Chondrocyte (in vitro differentiated cells): ENCODE results near the gene TESPA1. TPM values are rescaled to one million over a fixed set of nuclear protein-coding genes. Genes with fewer than 3 reads are reported as not detected.

Source experiments
- DNase-seq: peaks from one replicate; pipeline ENCODE4 v3.0.0; 2021; ENCODE audit warnings: mixed read lengths, low spot score
- H3K27ac Mint-ChIP-seq: one replicate; pipeline ENCODE4 v1.8.0; 2021; ENCODE audit warnings: mild to moderate bottlenecking, moderate library complexity, mixed read lengths; ENCODE audit not compliant: unreplicated experiment
- H3K27me3 Mint-ChIP-seq: 2 replicates; pipeline ENCODE4 v1.8.0; 2021; ENCODE audit warnings: low read depth, mixed read lengths
- H3K36me3 Mint-ChIP-seq: 2 replicates; pipeline ENCODE4 v1.8.0; 2021; ENCODE audit warnings: low read depth, mixed read lengths
- H3K4me1 Mint-ChIP-seq: 2 replicates; pipeline ENCODE4 v1.8.0; 2021; ENCODE audit warnings: low read depth, mild to moderate bottlenecking, mixed read lengths
- H3K4me3 Mint-ChIP-seq: one replicate; pipeline ENCODE4 v1.8.0; 2021; ENCODE audit warnings: mild to moderate bottlenecking, moderate library complexity, mixed read lengths; ENCODE audit not compliant: unreplicated experiment
- H3K9me3 Mint-ChIP-seq: 2 replicates; pipeline ENCODE4 v1.8.0; 2021; ENCODE audit warnings: low read depth, mixed read lengths
- CTCF ChIP-seq: fragments of 200-600 bp; sonication (generic); IDR thresholded peaks from 2 replicates; pipeline ENCODE4 v1.5.0; 2021; ENCODE audit warnings: antibody characterized with exemption, mild to moderate bottlenecking, moderate library complexity
- long read RNA-seq: library from polyadenylated mRNA; stranded (forward); transcript quantifications from one replicate; pipeline ENCODE4 v2.0.0, GENCODE V29; 2021
- total RNA-seq: library from RNA; stranded (reverse); gene quantifications from 3 replicates; pipeline ENCODE4 v1.2.1, GENCODE V29; 2021

The TESPA1 gene
- not detected in 3 replicates for total RNA-seq
- long read RNA-seq: 0 reads

GRCh38 chr12:54984658-54985376, at the start of gene TESPA1:
Gene TESPA1 (minus strand): TSS chr12:54984762. CDS start chr12:54974562, 10,200 bp downstream.
- H3K27ac Mint-ChIP-seq: no peak within 1 kb of the TSS
- TF ChIP-seq CTCF: no peak
- H3K27me3 Mint-ChIP-seq: peaks cover 28% of the 10 kb centered on the region
- no peaks in the 10 kb centered on the region for H3K9me3 Mint-ChIP-seq
- H3K36me3 Mint-ChIP-seq: no peaks in the 10 kb centered on the region
- no peaks in the 10 kb centered on the region for H3K4me1 Mint-ChIP-seq
- no peak for DNase-seq
- H3K4me3 Mint-ChIP-seq: no peak within 1 kb of the TSS

- H3K27ac Mint-ChIP-seq: no peak overlapping the region
- no peak overlapping the region for H3K4me3 Mint-ChIP-seq
- no peaks in the 10 kb centered on the region for H3K4me1 Mint-ChIP-seq
- no peak for DNase-seq
- no peaks in the 10 kb centered on the region for H3K9me3 Mint-ChIP-seq
- no peak for TF ChIP-seq CTCF
- no peaks in the 10 kb centered on the region for H3K36me3 Mint-ChIP-seq
- peaks cover 16% of the 10 kb centered on the region for H3K27me3 Mint-ChIP-seq
These were observed 49.7 kb upstream of the TESPA1 start for GRCh38 chr12:55034218-55034617.

- Mint-ChIP-seq H3K27me3 (peaks cover 3% of the 10 kb centered on the region), H3K27ac (no peak overlapping the region), H3K9me3 (no peaks in the 10 kb centered on the region), H3K4me3 (no peak overlapping the region), H3K4me1 (no peaks in the 10 kb centered on the region), H3K36me3 (no peaks in the 10 kb centered on the region)
- DNase-seq: no peak
- TF ChIP-seq CTCF: no peak
These were observed 40.9 kb upstream of the TESPA1 start for GRCh38 chr12:55025508-55025907.

GRCh38 chr12:55024575-55024974, 40.0 kb upstream of the TESPA1 start:
- TF ChIP-seq CTCF: no peak
- Mint-ChIP-seq H3K4me3 (no peak overlapping the region), H3K9me3 (peaks cover 4% of the 10 kb centered on the region), H3K4me1 (peaks cover 2% of the 10 kb centered on the region), H3K27me3 (peaks cover 10% of the 10 kb centered on the region), H3K27ac (no peak overlapping the region), H3K36me3 (no peaks in the 10 kb centered on the region)
- no peak for DNase-seq

- peaks cover 14% of the 10 kb centered on the region for H3K27me3 Mint-ChIP-seq
- no peaks in the 10 kb centered on the region for H3K36me3 Mint-ChIP-seq
- peaks cover 4% of the 10 kb centered on the region for H3K9me3 Mint-ChIP-seq
- H3K4me3 Mint-ChIP-seq: no peak within 1 kb of the TSS
- DNase-seq: no peak
- H3K4me1 Mint-ChIP-seq: peaks cover 3% of the 10 kb centered on the region
- no peak within 1 kb of the TSS for H3K27ac Mint-ChIP-seq
- TF ChIP-seq CTCF: no peak
These were observed 35.2 kb upstream of the TESPA1 start, which contains the start of gene NEUROD4 for GRCh38 chr12:55019784-55020183. Gene NEUROD4 (plus strand): TSS chr12:55019974. CDS start chr12:55026440, 6,466 bp downstream.
